SK-N-SH treated with all-trans-retinoic acid at 6 μM for 48 hours (cell line): Measurements from ENCODE around the gene CTNND2.

Experiments used
- ATAC-seq: fragments of 200-7000 bp; cut with Tn5 transposase; 3 replicates; pipeline ENCODE4 v1.9.1; 2020; ENCODE audit warnings: mild to moderate bottlenecking, moderate library complexity
- BACH2 ChIP-seq: fragments of 250-450 bp; sonication (Bioruptor Pico); IDR thresholded peaks from 2 replicates; pipeline ENCODE4 v1.9.0; 2021; ENCODE audit warnings: mild to moderate bottlenecking, borderline replicate concordance
- CSDC2 ChIP-seq: fragments of 250-450 bp; sonication (Bioruptor Pico); IDR thresholded peaks from 2 replicates; pipeline ENCODE4 v1.5.0; 2020; ENCODE audit warnings: mild to moderate bottlenecking, moderate library complexity
- ESRRG ChIP-seq: fragments of 250-450 bp; sonication (Bioruptor Pico); IDR thresholded peaks from 2 replicates; pipeline ENCODE4 v1.6.1; 2021; ENCODE audit warnings: mild to moderate bottlenecking
- ISL1 ChIP-seq: fragments of 250-450 bp; sonication (Bioruptor Pico); IDR thresholded peaks from 2 replicates; pipeline ENCODE4 v2.1.2; 2022; ENCODE audit warnings: mild to moderate bottlenecking, moderate library complexity
- OSR1 ChIP-seq: fragments of 250-450 bp; sonication (Bioruptor Pico); IDR thresholded peaks from 2 replicates; pipeline ENCODE4 v1.8.0; 2022; ENCODE audit warnings: moderate library complexity, mild to moderate bottlenecking, inconsistent platforms
- PPARA ChIP-seq: fragments of 250-450 bp; sonication (Bioruptor Pico); IDR thresholded peaks from 2 replicates; pipeline ENCODE4 v1.5.0; 2020; ENCODE audit warnings: mild to moderate bottlenecking, borderline replicate concordance
- SNAI2 ChIP-seq: fragments of 250-450 bp; sonication (Bioruptor Pico); IDR thresholded peaks from 2 replicates; pipeline ENCODE4 v1.5.0; 2020; ENCODE audit warnings: mild to moderate bottlenecking, moderate library complexity
- TCF4 ChIP-seq: fragments of 250-450 bp; sonication (Bioruptor Pico); IDR thresholded peaks from 2 replicates; pipeline ENCODE4 v1.8.0; 2021; ENCODE audit warnings: mild to moderate bottlenecking, moderate library complexity, borderline replicate concordance
- TOX ChIP-seq: fragments of 250-450 bp; sonication (Bioruptor Pico); IDR thresholded peaks from 2 replicates; pipeline ENCODE4 v1.8.0; 2021; ENCODE audit warnings: mild to moderate bottlenecking, moderate library complexity, borderline replicate concordance
- ZC3H10 ChIP-seq: fragments of 250-450 bp; sonication (Bioruptor Pico); IDR thresholded peaks from 2 replicates; pipeline ENCODE4 v1.5.1; 2021; ENCODE audit warnings: mild to moderate bottlenecking, moderate library complexity
- ZFP3 ChIP-seq: fragments of 250-450 bp; sonication (Bioruptor Pico); IDR thresholded peaks from 2 replicates; pipeline ENCODE4 v1.5.0; 2020; ENCODE audit warnings: mild to moderate bottlenecking, moderate library complexity
- ZNF565 ChIP-seq: fragments of 450-650 bp; formaldehyde crosslinking; conservative IDR thresholded peaks from 2 replicates; pipeline ENCODE4 v1.5.0; 2020; ENCODE audit warnings: low read depth, mild to moderate bottlenecking, moderate library complexity
- ZNF70 ChIP-seq: fragments of 450-650 bp; formaldehyde crosslinking; IDR thresholded peaks from 2 replicates; pipeline ENCODE4 v1.5.0; 2020; ENCODE audit warnings: mild to moderate bottlenecking, moderate library complexity
- ZNF8 ChIP-seq: fragments of 450-650 bp; formaldehyde crosslinking; IDR thresholded peaks from 2 replicates; pipeline ENCODE4 v1.5.0; 2020; ENCODE audit warnings: mild to moderate bottlenecking, moderate library complexity
- TF ChIP-seq, protein P1 (sequence below): fragments of 250-450 bp; sonication (Bioruptor Pico); IDR thresholded peaks from 2 replicates; pipeline ENCODE4 v1.5.1; 2021; ENCODE audit warnings: mild to moderate bottlenecking, moderate library complexity
- TF ChIP-seq, protein P2 (sequence below): fragments of 250-450 bp; sonication (Bioruptor Pico); IDR thresholded peaks from 2 replicates; pipeline ENCODE4 v1.8.0; 2020; ENCODE audit warnings: mild to moderate bottlenecking, moderate library complexity, borderline replicate concordance
- TF ChIP-seq, protein P3 (sequence below): fragments of 250-450 bp; sonication (Bioruptor Pico); IDR thresholded peaks from 2 replicates; pipeline ENCODE4 v1.8.0; 2021; ENCODE audit warnings: low read depth, mild to moderate bottlenecking, moderate library complexity, borderline replicate concordance
- TF ChIP-seq, protein P4 (sequence below): fragments of 250-450 bp; sonication (Bioruptor Pico); IDR thresholded peaks from 2 replicates; pipeline ENCODE4 v1.5.0; 2020; ENCODE audit warnings: mild to moderate bottlenecking, moderate library complexity

The CTNND2 gene

DNA sequence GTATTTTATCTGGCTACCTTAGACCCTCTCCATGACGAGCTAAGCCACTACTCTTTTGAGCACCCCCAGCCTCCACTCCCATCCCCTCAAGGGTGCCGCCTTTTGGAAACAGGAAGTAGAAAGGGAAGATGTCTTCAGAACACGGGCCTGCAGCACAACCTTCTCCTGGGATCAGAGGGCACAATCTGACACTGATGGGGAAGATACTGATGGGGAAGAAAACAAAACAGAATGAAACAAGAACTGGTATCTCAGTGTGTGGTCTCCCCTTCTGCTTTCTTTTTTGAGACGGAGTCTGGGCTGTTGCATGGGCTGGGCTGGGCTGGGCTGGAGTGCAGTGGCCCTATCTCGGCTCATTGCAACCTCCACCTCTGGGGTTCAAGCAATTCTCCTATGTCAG is 603.5 kb downstream of the CTNND2 start:
- ATAC-seq: no peak
- TF ChIP-seq TCF4 (CRISPR knock-in tag) (no peak), ZNF565 (CRISPR knock-in tag) (no peak), ZNF70 (CRISPR knock-in tag) (no peak), TOX (CRISPR knock-in tag) (no peak), PPARA (CRISPR knock-in tag) (no peak), ZFP3 (CRISPR knock-in tag) (no peak), ZNF8 (no peak), BACH2 (no peak), OSR1 (CRISPR knock-in tag) (no peak), ZC3H10 (CRISPR knock-in tag) (no peak), ISL1 (CRISPR knock-in tag) (no peak)
- TF ChIP-seq, protein P1, sequence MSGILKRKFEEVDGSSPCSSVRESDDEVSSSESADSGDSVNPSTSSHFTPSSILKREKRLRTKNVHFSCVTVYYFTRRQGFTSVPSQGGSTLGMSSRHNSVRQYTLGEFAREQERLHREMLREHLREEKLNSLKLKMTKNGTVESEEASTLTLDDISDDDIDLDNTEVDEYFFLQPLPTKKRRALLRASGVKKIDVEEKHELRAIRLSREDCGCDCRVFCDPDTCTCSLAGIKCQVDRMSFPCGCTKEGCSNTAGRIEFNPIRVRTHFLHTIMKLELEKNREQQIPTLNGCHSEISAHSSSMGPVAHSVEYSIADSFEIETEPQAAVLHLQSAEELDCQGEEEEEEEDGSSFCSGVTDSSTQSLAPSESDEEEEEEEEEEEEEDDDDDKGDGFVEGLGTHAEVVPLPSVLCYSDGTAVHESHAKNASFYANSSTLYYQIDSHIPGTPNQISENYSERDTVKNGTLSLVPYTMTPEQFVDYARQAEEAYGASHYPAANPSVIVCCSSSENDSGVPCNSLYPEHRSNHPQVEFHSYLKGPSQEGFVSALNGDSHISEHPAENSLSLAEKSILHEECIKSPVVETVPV (CRISPR knock-in tag): no peak
- TF ChIP-seq, protein P2, sequence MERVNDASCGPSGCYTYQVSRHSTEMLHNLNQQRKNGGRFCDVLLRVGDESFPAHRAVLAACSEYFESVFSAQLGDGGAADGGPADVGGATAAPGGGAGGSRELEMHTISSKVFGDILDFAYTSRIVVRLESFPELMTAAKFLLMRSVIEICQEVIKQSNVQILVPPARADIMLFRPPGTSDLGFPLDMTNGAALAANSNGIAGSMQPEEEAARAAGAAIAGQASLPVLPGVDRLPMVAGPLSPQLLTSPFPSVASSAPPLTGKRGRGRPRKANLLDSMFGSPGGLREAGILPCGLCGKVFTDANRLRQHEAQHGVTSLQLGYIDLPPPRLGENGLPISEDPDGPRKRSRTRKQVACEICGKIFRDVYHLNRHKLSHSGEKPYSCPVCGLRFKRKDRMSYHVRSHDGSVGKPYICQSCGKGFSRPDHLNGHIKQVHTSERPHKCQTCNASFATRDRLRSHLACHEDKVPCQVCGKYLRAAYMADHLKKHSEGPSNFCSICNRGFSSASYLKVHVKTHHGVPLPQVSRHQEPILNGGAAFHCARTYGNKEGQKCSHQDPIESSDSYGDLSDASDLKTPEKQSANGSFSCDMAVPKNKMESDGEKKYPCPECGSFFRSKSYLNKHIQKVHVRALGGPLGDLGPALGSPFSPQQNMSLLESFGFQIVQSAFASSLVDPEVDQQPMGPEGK: no peak
- TF ChIP-seq, protein P3, sequence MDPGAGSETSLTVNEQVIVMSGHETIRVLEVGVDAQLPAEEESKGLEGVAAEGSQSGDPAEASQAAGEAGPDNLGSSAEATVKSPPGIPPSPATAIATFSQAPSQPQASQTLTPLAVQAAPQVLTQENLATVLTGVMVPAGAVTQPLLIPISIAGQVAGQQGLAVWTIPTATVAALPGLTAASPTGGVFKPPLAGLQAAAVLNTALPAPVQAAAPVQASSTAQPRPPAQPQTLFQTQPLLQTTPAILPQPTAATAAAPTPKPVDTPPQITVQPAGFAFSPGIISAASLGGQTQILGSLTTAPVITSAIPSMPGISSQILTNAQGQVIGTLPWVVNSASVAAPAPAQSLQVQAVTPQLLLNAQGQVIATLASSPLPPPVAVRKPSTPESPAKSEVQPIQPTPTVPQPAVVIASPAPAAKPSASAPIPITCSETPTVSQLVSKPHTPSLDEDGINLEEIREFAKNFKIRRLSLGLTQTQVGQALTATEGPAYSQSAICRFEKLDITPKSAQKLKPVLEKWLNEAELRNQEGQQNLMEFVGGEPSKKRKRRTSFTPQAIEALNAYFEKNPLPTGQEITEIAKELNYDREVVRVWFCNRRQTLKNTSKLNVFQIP (CRISPR knock-in tag): no peak

DNA sequence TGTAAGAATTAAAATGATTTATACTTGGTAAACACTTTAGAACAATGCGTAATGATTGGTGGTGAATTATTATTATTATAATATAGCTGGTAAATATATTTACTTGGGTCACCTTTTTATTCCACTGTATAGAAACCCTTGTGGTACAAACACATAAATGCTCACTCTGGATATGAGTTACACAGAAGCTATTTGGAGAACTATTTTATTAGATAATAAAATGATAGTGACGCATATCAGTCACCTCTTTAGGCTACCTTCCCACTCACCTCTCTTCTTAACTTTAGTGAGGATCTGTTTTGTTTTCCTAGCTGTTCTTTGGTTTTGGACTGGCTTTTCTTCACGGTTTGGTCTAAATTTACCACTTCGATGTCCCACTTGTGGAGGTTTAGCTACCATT is 605.4 kb downstream of the CTNND2 start:
- ATAC-seq: no peak
- TF ChIP-seq ISL1 (CRISPR knock-in tag) (no peak), SNAI2 (no peak), OSR1 (CRISPR knock-in tag) (no peak)

DNA sequence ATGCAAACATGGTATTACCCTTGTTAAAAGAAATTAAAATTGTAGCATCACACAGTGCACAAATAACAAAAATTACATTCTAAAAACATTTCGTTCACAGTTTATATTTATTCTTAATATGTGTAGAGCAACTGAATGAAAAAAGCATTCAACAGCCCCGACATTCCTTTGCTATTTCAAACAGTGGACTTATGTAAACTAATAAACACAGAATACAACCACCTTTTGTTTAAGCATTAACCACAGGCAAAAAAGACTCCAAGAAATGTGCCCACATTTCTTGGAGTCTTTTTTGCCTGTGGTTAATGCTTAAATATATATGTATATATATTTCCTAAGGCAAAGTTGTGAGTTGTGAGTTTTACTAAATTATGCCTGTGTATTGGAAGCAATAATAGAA is 610.7 kb downstream of the CTNND2 start:
- no peak for ATAC-seq
- no peak for TF ChIP-seq ZFP3 (CRISPR knock-in tag)
- TF ChIP-seq TCF4 (CRISPR knock-in tag): no peak
- no peak for TF ChIP-seq ZNF70 (CRISPR knock-in tag)
- TF ChIP-seq, protein P1 (CRISPR knock-in tag): no peak
- no peak for TF ChIP-seq ESRRG (CRISPR knock-in tag)
- no peak for TF ChIP-seq ISL1 (CRISPR knock-in tag)
- TF ChIP-seq, protein P3 (CRISPR knock-in tag): no peak
- TF ChIP-seq CSDC2 (CRISPR knock-in tag): no peak
- TF ChIP-seq, protein P4, sequence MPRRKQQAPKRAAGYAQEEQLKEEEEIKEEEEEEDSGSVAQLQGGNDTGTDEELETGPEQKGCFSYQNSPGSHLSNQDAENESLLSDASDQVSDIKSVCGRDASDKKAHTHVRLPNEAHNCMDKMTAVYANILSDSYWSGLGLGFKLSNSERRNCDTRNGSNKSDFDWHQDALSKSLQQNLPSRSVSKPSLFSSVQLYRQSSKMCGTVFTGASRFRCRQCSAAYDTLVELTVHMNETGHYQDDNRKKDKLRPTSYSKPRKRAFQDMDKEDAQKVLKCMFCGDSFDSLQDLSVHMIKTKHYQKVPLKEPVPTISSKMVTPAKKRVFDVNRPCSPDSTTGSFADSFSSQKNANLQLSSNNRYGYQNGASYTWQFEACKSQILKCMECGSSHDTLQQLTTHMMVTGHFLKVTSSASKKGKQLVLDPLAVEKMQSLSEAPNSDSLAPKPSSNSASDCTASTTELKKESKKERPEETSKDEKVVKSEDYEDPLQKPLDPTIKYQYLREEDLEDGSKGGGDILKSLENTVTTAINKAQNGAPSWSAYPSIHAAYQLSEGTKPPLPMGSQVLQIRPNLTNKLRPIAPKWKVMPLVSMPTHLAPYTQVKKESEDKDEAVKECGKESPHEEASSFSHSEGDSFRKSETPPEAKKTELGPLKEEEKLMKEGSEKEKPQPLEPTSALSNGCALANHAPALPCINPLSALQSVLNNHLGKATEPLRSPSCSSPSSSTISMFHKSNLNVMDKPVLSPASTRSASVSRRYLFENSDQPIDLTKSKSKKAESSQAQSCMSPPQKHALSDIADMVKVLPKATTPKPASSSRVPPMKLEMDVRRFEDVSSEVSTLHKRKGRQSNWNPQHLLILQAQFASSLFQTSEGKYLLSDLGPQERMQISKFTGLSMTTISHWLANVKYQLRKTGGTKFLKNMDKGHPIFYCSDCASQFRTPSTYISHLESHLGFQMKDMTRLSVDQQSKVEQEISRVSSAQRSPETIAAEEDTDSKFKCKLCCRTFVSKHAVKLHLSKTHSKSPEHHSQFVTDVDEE (CRISPR knock-in tag): no peak
- TF ChIP-seq, all 23 proteins: peak for 0
